ENCODE data around the gene NCBP3.

NCBP3 gene, protein sequence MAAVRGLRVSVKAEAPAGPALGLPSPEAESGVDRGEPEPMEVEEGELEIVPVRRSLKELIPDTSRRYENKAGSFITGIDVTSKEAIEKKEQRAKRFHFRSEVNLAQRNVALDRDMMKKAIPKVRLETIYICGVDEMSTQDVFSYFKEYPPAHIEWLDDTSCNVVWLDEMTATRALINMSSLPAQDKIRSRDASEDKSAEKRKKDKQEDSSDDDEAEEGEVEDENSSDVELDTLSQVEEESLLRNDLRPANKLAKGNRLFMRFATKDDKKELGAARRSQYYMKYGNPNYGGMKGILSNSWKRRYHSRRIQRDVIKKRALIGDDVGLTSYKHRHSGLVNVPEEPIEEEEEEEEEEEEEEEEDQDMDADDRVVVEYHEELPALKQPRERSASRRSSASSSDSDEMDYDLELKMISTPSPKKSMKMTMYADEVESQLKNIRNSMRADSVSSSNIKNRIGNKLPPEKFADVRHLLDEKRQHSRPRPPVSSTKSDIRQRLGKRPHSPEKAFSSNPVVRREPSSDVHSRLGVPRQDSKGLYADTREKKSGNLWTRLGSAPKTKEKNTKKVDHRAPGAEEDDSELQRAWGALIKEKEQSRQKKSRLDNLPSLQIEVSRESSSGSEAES

DNA sequence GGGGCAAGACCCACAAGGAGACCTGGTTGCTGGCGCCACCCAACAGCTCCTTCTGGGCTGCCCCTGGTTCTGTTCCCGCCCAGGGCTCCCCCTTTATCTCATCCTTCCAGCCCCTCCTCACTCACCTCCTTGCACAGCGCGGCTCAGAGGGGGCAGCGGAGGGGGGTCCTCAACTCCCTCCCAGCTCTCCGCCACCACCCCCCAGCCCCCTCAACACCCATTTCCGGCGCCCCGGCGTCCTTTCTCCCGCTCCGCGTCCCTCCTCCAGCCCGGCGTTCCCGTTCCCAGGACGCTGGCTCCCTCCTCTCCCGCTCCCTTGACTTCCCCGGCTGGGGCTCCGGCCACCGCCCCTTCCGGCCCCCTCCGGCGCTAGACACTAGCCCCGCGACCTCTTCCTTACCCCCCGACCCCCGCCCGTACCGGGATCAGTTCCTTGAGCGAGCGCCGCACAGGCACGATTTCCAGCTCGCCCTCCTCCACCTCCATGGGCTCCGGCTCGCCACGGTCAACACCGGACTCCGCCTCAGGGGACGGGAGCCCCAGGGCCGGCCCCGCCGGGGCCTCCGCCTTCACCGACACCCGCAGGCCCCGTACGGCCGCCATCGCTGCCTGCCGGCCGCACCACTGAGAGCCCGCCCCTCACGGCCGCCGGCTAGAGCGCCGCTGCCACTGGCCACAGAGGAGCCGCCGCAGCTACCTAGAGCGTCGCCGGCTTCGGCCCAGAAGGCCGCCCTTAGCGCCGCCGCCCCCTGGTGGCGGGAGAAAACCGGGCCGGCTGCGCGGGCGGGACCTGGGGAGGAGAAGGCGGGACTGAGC, at the start of gene NCBP3:
NCBP3 (minus strand) TSS at position 626 of the 816 bp plus-strand sequence; CDS start at position 603, 23 bp downstream.
- FAIRE-seq, result no peak

DNA sequence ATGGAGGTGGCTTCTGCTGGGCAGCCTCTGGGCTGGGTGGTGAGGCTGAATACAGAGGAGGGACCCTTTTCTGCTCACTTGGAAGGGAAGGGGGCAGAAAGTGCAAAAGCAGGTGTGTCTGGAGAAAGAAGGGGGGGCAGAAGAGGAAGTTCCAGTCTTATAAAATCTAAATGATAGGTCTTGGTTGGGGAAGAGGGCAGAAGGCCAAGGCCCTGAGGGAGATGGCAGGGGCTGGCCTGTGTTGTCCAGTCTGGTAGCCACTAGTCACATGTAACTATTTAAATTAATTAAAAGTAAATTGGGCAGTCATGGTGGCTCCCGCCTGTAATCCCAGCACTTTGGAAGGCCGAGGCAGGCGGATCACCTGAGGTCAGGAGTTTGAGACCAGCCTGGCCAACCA, 49.3 kb upstream of the NCBP3 start:
- no peak for FAIRE-seq

DNA sequence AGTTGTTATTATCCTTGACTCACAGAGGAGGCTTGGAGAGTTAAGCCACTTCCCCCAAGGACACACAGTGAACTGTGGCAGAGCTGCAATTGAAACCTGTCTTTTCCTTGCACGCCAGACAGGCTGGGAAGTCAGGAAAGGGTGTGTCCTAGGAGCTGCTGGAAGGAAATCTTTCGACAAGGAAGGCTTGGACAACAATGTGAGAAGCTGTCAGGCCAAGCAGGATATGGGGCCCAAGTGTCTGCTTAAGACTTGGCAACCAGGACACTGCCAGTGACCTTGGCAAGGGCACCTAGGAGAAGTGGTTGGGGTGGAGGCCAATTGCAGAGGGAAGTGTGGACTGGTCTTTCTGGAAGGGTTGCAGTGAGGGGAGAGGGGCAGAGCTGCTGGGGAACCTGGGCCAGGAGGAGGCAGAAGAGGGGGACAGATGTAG, 48.9 kb upstream of the NCBP3 start:
- FAIRE-seq, result no peak

DNA sequence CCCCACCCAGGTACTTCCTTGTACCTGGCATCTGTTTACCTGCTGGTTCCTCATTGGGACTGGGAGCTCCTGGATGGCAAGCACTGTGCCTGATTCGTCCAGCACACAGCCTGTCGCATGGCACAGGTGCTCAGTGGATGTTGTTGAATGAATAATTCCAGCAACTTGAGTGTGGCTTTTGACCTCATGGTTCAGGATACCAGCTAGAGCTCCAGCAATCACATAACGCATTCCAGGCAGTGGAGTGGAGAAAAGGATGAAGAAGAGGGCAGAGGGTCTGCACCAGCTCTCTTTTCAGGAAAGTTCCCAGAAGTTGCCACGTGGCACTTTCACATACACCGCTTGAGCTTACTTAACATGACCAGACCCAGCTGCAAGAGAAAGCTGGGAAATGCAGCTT, 48.1 kb upstream of the NCBP3 start:
- FAIRE-seq, result no peak

DNA sequence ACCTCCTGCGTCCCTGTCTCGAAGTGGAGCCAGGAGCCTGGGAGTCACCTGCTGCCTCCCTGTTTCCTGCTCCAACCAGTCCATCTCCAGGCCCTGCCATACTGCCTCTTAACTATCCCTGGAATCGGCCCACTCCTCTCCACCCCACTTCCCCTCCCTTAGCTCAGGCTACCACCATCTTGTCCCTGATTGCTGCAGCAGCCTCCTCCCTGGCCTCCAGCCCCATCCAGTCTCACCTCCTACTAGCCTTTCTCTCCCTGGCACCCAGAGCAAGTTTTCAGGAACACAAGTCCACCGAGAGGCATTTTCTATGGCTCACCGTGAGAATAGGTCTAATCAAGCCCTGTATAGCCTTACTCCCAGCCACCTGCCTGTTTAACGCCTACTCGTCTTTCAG, 47.7 kb upstream of the NCBP3 start:
- FAIRE-seq, result no peak

DNA sequence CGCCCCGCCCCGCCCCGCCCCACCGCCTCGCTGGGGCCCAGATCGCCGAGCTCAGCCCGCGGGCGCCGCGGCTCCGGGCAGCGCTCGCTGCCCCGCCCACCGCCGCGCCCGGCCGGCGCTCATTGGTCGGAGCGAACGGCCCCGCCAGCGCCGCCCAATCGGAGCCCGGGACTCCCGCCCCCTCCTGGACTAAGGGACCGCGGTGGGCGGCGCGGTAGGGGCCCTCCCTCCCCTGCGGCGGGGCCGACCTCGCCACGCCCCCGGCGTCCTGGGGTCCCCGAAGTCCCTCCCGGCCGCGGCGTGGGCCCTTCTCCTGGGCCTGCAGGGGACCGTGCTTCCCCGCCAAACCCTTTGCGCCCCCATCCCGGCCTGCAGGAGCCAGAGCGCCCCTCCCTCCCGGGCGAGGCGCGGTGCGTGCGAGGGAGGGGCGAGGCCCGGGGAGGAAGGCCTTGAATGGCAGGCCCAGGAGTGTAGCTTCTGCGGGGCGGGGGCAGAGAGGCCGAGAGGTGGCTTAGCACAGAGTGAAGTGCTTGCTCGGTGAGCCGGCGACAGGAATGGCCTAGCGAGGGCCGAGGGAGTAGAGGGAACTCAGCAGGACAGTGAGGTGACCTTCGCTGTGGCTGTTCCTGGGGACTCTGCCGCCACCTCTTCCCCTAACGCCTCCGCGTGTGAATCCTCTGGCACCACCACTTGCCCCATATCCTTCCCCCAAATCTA, 47.1 kb upstream of the NCBP3 start, which contains the start of gene CAMKK1:
CAMKK1 (minus strand) TSS at position 51 of the 717 bp plus-strand sequence. CDS start 7,366 bp downstream, outside the sequence.
- no peak for FAIRE-seq

DNA sequence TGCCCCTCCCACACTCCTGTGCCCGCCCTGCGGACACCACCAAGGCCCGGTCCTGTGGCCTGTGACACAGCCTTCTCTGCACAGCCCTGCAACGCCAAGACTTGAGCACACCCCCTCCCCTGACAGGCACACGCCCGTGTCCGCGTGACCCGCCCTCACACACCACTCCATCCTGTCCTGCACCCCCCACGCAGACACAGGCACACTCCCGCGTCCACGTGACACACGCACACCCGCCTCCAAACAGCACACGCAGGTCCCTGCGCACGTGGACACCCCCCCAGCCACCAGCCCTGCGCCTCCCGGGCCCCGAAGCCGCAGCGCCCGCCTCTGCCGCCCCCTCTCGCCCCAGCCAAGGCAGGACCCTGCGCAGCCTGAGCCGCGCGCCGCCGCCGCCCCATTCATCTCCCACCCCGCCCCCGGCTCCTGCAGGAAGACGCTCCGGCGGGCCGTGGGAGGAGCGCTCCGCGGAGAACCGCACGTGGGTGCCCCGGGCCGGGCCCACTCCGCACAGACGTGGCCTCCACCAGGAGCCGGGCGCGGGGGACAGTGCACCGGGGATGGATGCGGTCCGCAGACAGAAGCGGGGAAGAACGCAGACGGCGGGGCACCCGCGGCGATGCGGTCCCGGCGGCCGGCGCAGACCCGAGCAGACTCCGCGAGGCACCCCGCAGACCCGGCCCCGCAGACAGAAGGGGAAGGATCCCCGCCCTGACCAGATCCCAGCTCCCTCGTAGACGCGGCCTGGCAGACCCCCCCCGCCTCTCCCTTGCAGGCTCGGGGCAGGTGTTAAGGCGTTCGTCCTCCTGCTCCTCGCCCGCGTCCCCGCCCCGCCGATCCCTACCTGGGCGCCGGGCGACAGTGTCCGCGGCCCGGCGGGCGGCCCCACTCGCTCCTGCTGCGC, 46.3 kb upstream of the NCBP3 start:
- no peak for FAIRE-seq

DNA sequence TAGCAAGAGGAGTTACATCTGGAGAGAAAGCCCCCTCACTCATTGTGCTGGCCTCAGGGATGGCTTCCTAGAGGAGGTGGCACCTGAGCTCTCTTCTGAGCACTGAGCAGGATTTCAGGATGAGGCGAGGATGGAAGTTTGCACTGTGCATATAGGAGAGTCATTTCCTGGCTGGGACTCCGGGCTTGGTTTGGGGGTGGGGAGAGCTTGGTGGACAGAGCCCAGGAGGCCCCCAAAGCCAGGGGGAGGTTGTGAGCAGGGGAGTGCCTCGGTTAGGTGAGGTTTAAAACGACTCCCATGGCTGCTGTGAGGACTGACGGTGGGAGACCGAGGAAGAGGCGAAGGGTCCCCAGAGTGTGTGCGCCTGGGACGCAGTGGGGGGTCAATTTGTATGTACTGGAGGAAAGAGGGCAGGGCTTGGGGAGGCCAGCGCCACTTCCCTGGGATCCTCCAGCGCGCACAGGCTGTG, 45.6 kb upstream of the NCBP3 start:
- no peak for FAIRE-seq

DNA sequence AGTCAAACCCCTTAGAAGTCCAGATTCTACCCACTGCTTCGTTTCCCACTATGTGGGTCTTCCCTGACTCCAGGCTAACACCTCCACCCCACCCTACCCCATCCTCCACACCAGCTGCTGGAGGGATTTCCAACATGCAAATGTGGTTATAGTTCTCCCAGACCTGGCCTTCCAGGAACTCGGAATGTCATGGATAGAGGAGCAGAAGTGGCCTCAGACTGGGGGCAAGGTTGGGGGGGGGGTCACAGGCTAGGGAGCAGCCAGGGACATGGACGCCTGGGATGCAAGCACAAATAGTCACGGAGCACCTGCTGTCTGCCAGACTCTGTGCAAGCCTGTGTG, 44.8 kb upstream of the NCBP3 start:
- no peak for FAIRE-seq

DNA sequence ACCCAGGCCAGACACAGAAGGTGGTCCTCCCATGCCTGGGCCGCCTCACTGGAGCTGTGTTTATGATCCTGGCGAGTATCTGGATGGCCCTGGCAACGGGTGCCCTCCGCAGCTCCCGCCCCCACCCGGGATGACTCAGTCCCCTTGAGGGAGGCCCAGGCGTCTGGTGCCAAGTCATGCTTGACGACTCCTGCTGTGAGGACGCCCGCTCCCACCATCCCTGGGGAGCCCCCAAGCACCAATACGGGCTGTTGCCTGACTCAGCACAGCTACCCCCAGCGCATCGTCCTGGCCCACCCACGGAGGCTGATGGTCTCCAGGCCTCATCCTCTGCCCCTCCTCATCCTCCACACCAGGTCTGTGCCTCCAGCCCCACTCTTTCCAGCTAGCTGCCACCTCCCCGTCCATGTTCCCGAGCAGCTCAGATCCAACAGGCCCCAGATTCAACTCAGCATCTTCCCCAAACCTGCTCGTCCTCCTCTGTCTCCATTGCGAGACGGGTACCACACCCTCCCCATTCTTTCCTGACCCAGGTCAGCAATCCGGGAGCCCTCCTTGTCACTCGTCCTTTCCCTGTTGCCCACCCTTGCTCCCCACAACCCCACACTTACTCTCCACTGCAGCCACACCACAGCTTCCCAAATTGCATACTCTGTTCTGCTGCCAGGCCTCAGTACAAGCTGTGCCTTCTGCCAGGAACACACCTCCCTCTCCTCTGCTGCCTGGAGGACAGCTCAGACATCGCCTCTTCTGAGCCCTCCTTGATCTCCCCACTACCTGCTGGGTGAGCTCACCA, 44.2 kb upstream of the NCBP3 start:
- no peak for FAIRE-seq

DNA sequence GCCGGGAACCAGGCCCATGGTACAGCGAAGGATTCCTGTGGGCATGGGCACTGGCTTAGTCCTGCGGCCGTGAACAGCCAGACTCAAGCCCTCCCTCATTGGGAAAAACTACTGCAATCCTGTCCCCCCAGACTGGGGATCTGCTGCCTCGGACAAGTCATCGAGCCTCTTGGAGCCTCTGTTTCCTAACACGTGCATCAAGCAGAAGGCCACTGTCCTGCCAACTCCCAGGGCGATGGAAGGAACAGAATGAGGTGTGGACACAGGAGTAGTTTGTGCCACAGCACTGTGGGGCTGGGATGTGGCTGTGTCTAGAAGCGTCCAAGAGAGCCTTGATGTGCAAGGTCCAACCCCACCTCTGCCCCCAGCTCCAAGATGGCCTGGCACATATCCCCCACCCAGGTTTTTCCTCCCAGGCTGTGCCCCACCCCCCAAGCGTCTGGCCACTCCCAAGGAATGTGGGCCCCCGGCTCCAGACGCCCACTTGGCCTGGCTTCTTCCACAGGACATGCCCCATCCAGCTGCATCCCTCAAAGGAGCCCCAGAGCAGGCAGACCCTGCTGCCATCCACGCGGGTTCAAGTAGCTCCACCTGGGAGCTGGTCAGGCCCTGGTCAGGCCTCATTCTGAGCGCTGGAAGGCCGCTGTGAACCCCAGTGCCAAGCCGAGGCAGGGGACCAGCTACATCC, 43.4 kb upstream of the NCBP3 start:
- FAIRE-seq, result no peak

DNA sequence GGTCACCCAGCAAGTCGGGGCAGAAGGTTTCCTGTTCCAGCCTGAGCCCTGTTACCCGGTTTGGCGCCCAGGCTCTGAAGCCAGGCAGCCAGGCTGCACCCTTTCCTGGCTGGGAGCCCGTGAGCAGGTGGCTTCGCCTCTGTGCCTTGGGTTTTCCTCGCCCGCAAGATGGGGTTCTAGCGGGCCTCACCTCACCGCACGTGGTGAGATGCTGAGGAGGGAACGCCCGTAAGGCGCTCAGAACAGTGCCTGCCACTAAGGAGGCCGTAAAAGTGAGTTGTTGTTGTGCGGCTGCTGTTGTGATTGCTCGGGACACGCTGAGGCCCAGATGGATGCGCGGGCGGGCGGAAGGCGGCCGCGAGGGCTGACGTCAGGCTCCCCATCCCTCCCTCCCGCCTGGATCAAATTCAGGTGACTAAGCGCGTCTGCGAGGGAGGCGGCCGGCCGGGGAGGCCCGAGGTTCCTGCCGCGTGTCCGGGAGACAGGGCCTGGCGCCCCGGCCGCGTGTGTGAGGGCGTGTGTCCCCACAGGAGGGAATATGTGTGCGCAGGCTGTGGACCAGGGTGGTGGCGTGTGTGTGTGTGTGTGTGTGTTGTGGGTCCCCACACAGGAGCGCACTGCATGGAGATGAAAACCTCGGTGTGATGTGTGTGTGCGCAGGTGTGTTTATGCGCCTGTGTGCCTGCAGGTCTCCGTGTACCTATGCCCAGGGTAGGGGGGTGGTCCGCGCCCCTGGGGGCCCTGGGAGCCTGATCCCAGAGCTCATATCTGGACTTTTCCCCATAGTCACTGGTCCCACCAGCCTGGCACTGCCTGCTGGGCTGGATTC, 42.5 kb upstream of the NCBP3 start:
- FAIRE-seq, result no peak

DNA sequence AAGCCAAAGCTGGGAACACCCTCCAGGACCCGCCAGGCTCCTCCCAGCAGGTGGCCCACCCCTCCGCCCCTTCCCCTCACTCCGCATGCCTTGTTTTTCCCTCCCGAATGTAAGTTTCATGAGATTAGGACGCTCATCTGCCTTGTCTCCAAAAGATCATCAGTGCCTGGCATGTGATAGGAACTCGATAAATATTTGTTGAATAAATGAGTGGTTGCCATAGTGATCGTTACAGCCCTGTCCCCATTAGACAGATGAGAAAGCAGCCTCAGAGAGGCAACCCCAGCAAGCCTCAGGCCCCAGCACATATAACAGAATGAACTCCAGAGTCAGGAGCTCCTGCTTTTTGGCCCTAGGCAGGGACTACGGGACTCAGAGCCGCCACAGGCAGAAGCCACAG, 41.8 kb upstream of the NCBP3 start:
- FAIRE-seq, result no peak

DNA sequence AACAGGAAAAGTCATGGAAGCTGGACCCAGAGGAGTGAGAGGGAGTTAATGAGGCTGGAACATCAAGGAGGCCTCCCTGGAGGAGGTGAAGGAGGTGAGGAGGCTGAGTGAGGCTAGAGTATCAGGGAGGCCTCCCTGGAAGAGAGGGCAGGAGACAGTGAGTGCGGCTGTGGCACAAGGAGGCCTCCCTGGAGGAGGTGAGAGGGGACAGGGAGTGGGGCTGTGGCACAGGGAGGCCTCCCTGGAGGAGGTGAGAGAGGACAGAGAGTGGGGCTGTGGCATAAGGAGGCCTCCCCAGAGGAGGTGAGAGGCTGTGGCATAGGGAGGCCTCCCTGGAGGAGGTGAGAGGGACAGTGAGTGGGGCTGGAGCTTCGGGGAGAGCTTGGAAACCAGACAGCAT, 41.3 kb upstream of the NCBP3 start:
- FAIRE-seq, result no peak

DNA sequence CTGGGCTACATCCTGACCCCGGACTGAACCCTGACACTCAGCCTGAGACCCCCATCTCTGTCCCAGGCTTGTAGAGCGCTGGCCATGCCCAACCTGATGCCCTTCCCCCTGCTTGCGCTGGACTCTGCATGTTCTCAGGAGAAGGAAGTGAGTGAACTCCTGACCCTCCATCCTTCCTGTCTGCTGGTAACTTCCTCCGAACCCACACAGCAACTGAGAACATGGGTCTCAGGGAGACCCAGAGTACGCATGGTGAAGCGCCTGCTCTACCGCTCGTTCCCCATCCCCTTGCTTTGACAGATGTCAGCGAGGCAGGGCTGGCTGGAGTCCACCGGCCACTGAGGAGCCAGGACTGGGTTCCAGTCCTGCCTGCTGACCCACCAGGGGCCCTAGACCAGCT, 40.7 kb upstream of the NCBP3 start:
- no peak for FAIRE-seq

DNA sequence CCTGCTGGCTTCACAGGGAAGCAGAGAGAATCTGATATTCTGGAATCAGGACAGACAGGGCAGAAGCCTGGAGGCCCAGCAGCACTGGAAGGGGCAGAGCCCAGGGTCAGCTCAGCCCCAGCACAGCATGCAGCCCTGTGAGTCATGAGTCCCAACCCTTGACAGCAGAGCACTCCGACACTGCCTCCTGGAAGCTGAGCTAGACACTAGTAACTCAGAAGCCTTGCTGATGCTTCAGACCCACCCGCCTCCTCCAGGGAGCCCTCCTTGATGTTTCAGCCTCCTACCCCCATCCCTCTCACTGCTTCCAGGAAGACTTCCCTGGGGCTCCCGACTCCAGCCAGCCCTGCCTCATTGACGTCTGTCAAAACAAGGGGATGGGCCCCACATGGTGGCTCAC, 39.9 kb upstream of the NCBP3 start:
- FAIRE-seq, result no peak

DNA sequence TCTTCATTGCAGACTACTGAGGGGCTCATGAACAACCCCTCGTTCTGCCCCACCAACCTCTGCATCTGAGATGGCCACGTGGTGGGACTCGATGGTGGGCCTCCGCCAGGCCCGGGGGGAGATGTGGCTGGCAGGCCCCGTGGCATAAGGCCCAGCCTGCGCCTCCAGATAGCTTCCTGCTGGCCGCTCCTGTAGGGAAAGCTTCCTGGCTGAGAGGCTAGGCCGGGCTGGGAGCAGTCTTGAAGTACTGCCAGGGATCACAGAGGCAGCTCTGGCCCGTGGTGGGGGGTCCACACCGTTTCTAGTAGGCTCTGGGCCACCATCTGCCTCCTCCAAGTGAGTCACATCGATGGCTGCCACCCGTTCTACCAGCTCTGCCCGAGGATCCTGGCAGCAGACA, 39.2 kb upstream of the NCBP3 start:
- no peak for FAIRE-seq

DNA sequence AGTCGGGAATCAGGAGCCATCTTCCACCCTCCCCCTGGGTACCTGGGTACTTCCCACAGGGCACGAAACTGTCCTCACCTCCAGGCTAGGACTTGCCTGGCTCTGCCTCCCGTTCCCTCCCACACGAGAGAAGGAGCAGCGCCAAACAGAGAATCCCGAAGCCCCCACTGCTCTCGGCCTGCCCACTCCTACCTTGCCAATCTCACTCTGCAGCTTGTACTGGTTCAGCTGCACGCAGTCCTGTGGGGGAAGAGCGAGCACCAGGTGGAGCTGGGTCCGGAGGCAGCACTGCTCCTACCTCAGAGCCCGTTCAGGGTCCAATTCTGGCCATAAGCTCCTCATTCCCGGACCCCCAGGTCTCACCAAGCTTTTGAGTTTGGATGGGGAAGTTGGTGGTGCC, 38.1 kb upstream of the NCBP3 start:
- FAIRE-seq, result no peak

DNA sequence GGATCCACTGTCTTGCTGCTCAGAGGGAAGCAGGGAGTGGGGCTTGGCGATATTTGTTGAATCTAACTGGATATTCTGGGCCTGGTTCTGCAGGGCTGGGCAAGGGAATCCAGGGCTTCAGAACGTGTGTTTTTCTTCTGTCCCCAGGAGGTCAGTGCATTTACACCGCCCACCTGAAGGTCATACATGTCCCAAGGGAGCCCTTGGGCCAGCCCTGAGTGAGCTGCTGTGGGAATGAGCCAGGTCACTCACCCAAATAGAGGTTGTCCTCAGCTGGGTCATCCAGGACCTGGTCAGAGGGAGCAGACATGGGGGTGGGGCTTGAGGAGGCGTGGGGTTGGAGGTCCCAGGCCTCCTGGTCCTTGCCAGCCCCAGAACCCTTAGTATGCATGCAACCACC, 36.2 kb upstream of the NCBP3 start:
- no peak for FAIRE-seq

Measured in endometrium (tissue), 2 donors.